CD14-positive monocyte (primary cell): ENCODE measurements around the gene ZNF124. TPM values are rescaled to one million over a fixed set of nuclear protein-coding genes. Genes with fewer than 3 reads are reported as not detected.

Experiments
- DNase-seq, 3 donors: peaks; one replicate each; pipeline ENCODE4 v3.0.0-alpha.2; 2011 to 2022
- H2AFZ ChIP-seq: 2 replicates; pipeline ENCODE4 v1.6.0; 2012; ENCODE audit warnings: mild to moderate bottlenecking, low read depth, low read length, inconsistent platforms; ENCODE audit not compliant: insufficient read depth, poor library complexity, severe bottlenecking
- H3K27ac ChIP-seq, 2 donors: 1 replicate in 1 of 2; 2 replicates in 1 of 2; pipeline ENCODE4 v1.5.1; 2012 to 2013; ENCODE audit warnings: low read length in 2 of 2, control low read depth in 1 of 2, inconsistent platforms in 1 of 2, low read depth in 1 of 2, mild to moderate bottlenecking in 1 of 2
- H3K27me3 ChIP-seq, 2 donors: one replicate each; pipeline versions ENCODE4 v1.6.0 to v1.6.1; 2011 to 2013; ENCODE audit warnings: low read length in 2 of 2; ENCODE audit not compliant: control insufficient read depth in 2 of 2, insufficient read depth in 2 of 2
- H3K36me3 ChIP-seq, 2 donors: replicated peaks in 1 of 2; 1 replicate in 1 of 2; 2 replicates in 1 of 2; pipeline versions ENCODE4 v1.5.1 to v1.6.1; 2012 to 2013; ENCODE audit warnings: low read length in 2 of 2, control low read depth in 1 of 2, inconsistent platforms in 1 of 2, mild to moderate bottlenecking in 1 of 2; ENCODE audit not compliant: insufficient read depth in 2 of 2, control insufficient read depth in 1 of 2
- H3K4me1 ChIP-seq, 2 donors: 1 replicate in 1 of 2; 2 replicates in 1 of 2; pipeline versions ENCODE4 v1.5.1 to v1.6.1; 2012 to 2013; ENCODE audit warnings: low read length in 2 of 2, control low read depth in 1 of 2, inconsistent platforms in 1 of 2, mild to moderate bottlenecking in 1 of 2, moderate library complexity in 1 of 2; ENCODE audit not compliant: insufficient read depth in 2 of 2, control insufficient read depth in 1 of 2
- H3K4me2 ChIP-seq: replicated peaks from 2 replicates; pipeline ENCODE3; 2012; ENCODE audit warnings: low read length, moderate library complexity, mild to moderate bottlenecking; ENCODE audit not compliant: poor library complexity, severe bottlenecking; ENCODE audit errors: extremely low read depth
- H3K4me3 ChIP-seq, 3 experiments: fragments of 200-600 bp in 1 of 3; sonication (generic) in 1 of 3; replicated peaks in 1 of 3; 1 replicate in 2 of 3; 2 replicates in 1 of 3; pipeline ENCODE4 v1.5.1; 2011 to 2013; ENCODE audit warnings: low read length in 3 of 3, mild to moderate bottlenecking in 3 of 3, control low read depth in 2 of 3, low read depth in 2 of 3, inconsistent platforms in 1 of 3, moderate library complexity in 1 of 3
- H3K79me2 ChIP-seq: 2 replicates; pipeline ENCODE4 v1.6.0; 2012; ENCODE audit warnings: mild to moderate bottlenecking, control low read depth, inconsistent platforms, low read length, moderate library complexity; ENCODE audit not compliant: insufficient read depth
- H3K9ac ChIP-seq: 2 replicates; pipeline ENCODE4 v1.6.0; 2017; ENCODE audit warnings: low read length, mild to moderate bottlenecking; ENCODE audit not compliant: insufficient read depth, poor library complexity, severe bottlenecking
- H3K9me3 ChIP-seq, 2 donors: replicated peaks in 1 of 2; 1 replicate in 1 of 2; 2 replicates in 1 of 2; pipeline versions ENCODE4 v1.5.1 to v1.6.1; 2012 to 2013; ENCODE audit warnings: low read length in 2 of 2, control low read depth in 1 of 2; ENCODE audit not compliant: control insufficient read depth in 1 of 2, insufficient read depth in 1 of 2
- H4K20me1 ChIP-seq: 2 replicates; pipeline ENCODE4 v1.6.0; 2012; ENCODE audit warnings: mild to moderate bottlenecking, low read length, control low read depth, moderate library complexity; ENCODE audit not compliant: insufficient read depth
- H3K27ac Mint-ChIP-seq, 7 donors: one replicate each; pipeline ENCODE4 v1.8.0; 2020; ENCODE audit warnings: mild to moderate bottlenecking in 7 of 7, mixed read lengths in 7 of 7, moderate library complexity in 6 of 7, inconsistent platforms in 2 of 7
- H3K27me3 Mint-ChIP-seq, 3 donors: one replicate each; pipeline ENCODE4 v1.8.0; 2021 to 2022; ENCODE audit warnings: low read depth in 3 of 3, mild to moderate bottlenecking in 3 of 3, mixed read lengths in 3 of 3, moderate library complexity in 3 of 3, inconsistent platforms in 1 of 3
- H3K36me3 Mint-ChIP-seq, 2 donors: one replicate each; pipeline ENCODE4 v1.8.0; 2020; ENCODE audit warnings: mixed read lengths in 2 of 2, inconsistent platforms in 1 of 2, mild to moderate bottlenecking in 1 of 2
- H3K4me1 Mint-ChIP-seq: one replicate; pipeline ENCODE4 v1.8.0; 2020; ENCODE audit warnings: mild to moderate bottlenecking, mixed read lengths
- H3K4me3 Mint-ChIP-seq, 2 donors: one replicate each; pipeline ENCODE4 v1.8.0; 2020; ENCODE audit warnings: mild to moderate bottlenecking in 2 of 2, mixed read lengths in 2 of 2, moderate library complexity in 1 of 2
- H3K9me3 Mint-ChIP-seq, 7 donors: one replicate each; pipeline ENCODE4 v1.8.0; 2020 to 2022; ENCODE audit warnings: mixed read lengths in 7 of 7, mild to moderate bottlenecking in 6 of 7, moderate library complexity in 6 of 7, inconsistent platforms in 2 of 7
- WGBS: methylation state at CpG from one replicate; pipeline ENCODE4 v1.1.5; 2013; ENCODE audit warnings: missing lambda C conversion rate; ENCODE audit not compliant: insufficient coverage; 5-methylcytosine and 5-hydroxymethylcytosine counted together
- intact Hi-C, 2 donors: fragments of 100-400 bp; cut with micrococcal nuclease; formaldehyde crosslinking; loops; one replicate each; pipeline versions ENCODE4 v1.15.0 to v1.15.1; 2023
- polyA plus RNA-seq, 3 donors: library from polyadenylated mRNA; depleted of rRNA in 1 of 3; unstranded in 2 of 3; stranded (reverse) in 1 of 3; fragments of 300-500 nt in 2 of 3; fragments of >200 nt in 1 of 3; fragmentation: Illumina TruSeq in 2 of 3; gene quantifications; 1 replicate in 2 of 3; 2 replicates in 1 of 3; pipeline ENCODE4 v1.2.3, GENCODE V29; 2012 to 2021
- TF ChIP-seq, protein P1 (sequence below): fragments of 200-600 bp; IDR thresholded peaks from one replicate; pipeline ENCODE4 v1.8.0; 2022; ENCODE audit warnings: antibody characterized with exemption, mild to moderate bottlenecking

ZNF124 gene
- polyA plus RNA-seq, 3 donors: 2.6 to 5.5 (median 5.2) TPM

DNA sequence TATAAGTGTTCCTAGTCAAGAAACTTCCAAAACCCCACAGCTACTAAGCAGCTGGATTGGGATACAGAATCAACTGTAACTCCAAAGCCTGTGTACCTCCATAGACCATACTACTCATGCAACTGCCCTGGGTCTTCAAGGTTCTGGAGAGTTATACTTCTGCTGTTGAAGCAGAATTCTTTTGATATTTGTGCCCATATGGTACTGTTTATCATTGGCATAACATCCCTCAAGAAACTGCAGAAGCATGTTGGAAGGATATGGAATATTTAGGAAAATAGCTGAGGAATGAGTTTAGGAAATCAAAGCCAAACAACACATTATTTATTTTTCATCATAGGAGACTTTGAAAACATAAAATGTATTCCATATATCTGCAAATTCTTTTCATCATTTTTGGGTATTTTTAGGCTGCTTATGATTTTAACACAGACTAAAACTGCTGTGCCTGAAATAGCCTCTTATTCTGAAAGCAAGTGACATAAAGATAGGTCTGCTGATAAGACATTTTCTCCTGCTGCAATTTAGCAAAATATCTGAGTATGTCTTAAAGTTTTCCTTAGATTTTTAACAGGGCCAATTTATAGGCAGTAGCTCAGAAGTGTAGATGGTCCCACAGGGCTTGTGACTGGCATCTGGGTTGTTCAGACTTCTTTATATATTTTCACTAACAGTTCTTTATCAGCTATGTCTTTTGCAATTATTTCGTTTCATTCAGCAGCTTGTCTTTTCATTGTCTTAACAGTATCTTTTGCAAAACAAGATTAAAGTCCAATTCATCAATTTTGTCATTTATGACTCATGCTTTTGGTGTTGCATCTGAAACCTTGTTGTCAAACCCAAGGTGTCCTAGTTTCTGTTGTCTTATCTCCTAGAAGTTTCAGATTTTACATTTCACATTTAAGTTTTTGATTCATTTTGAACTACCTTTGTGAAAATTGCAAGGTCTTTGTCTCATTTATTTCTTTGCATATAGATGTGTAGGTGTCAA, 41.1 kb upstream of the ZNF124 start:
- H3K4me3 Mint-ChIP-seq: no peak overlapping the region
- no peak overlapping the region for H3K9ac ChIP-seq
- H3K4me2 ChIP-seq: no peak overlapping the region
- H2AFZ ChIP-seq: no peak overlapping the region
- intact Hi-C loops: loop anchor here in 1 of 2 donors (10.0 kb wide), 1 partner anchor 108 kb away; the partner anchor contains the start of gene ZNF669
- TF ChIP-seq, protein P1, sequence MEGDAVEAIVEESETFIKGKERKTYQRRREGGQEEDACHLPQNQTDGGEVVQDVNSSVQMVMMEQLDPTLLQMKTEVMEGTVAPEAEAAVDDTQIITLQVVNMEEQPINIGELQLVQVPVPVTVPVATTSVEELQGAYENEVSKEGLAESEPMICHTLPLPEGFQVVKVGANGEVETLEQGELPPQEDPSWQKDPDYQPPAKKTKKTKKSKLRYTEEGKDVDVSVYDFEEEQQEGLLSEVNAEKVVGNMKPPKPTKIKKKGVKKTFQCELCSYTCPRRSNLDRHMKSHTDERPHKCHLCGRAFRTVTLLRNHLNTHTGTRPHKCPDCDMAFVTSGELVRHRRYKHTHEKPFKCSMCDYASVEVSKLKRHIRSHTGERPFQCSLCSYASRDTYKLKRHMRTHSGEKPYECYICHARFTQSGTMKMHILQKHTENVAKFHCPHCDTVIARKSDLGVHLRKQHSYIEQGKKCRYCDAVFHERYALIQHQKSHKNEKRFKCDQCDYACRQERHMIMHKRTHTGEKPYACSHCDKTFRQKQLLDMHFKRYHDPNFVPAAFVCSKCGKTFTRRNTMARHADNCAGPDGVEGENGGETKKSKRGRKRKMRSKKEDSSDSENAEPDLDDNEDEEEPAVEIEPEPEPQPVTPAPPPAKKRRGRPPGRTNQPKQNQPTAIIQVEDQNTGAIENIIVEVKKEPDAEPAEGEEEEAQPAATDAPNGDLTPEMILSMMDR: no peak
- H3K27me3 ChIP-seq: no peaks in the 10 kb centered on the region
- H3K36me3 Mint-ChIP-seq: peaks cover 5 to 13% of the 10 kb centered on the region in 2 donors
- no peak overlapping the region for H3K27ac Mint-ChIP-seq
- peaks cover 21% of the 10 kb centered on the region for H3K4me1 Mint-ChIP-seq
- H3K27ac ChIP-seq: no peak overlapping the region
- no peaks in the 10 kb centered on the region for H3K27me3 Mint-ChIP-seq
- WGBS: no CpG with 5 or more reads among the region's 1 CpG
- H3K4me3 ChIP-seq: no peak overlapping the region
- DNase-seq: no peak
- H3K36me3 ChIP-seq: peaks cover 2 to 3% of the 10 kb centered on the region in 2 donors
- peaks cover 29% of the 10 kb centered on the region for H3K79me2 ChIP-seq
- peaks cover 0 to 9% (median 5%) of the 10 kb centered on the region in 7 donors for H3K9me3 Mint-ChIP-seq
- peaks cover 2 to 3% of the 10 kb centered on the region in 2 donors for H3K9me3 ChIP-seq
- peaks cover 14% of the 10 kb centered on the region for H4K20me1 ChIP-seq
- H3K4me1 ChIP-seq: peaks cover 17 to 22% of the 10 kb centered on the region in 2 donors

DNA sequence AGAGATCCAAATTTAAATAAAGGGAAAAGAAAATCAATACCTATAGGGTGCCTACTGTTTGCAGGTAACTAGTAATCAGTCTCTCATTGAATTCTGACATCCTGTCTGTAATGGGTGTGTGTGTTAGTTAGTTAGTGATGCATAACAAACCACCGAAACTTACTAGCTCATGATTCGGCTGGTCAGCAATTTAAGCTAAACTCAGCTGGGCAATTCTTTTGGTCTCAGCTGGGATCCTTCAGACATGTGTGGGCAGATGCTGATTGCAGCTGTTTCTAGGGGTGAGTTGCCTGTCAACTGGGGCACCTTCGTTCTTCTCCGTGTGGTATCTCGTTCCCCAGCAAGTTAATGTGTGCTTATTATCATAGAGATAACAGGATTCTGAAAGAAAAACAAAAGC, 40.2 kb upstream of the ZNF124 start:
- H3K9me3 Mint-ChIP-seq: peaks cover 3 to 18% (median 13%) of the 10 kb centered on the region in 7 donors
- H3K4me1 Mint-ChIP-seq: peaks cover 23% of the 10 kb centered on the region
- peaks cover 23% of the 10 kb centered on the region for H4K20me1 ChIP-seq
- no peak overlapping the region for H3K27ac Mint-ChIP-seq
- DNase-seq: no peak
- H3K4me2 ChIP-seq: no peak overlapping the region
- H3K9me3 ChIP-seq: peaks cover 7 to 10% of the 10 kb centered on the region in 2 donors
- intact Hi-C loops: loop anchor here in 1 of 2 donors (10.0 kb wide), 1 partner anchor 107 kb away; the partner anchor contains the start of gene ZNF669
- peaks cover 14 to 23% of the 10 kb centered on the region in 2 donors for H3K36me3 Mint-ChIP-seq
- peaks cover 17 to 22% of the 10 kb centered on the region in 2 donors for H3K4me1 ChIP-seq
- no peak overlapping the region for H3K4me3 Mint-ChIP-seq
- TF ChIP-seq, protein P1: no peak
- H3K27me3 Mint-ChIP-seq: no peaks in the 10 kb centered on the region
- H3K36me3 ChIP-seq: peaks cover 3 to 13% of the 10 kb centered on the region in 2 donors
- H3K9ac ChIP-seq: no peak overlapping the region
- no peaks in the 10 kb centered on the region for H3K27me3 ChIP-seq
- no peak overlapping the region for H2AFZ ChIP-seq
- 90% methylated on average over 5 of the region's 5 CpGs for WGBS
- H3K79me2 ChIP-seq: peaks cover 38% of the 10 kb centered on the region
- no peak overlapping the region for H3K4me3 ChIP-seq
- no peak overlapping the region for H3K27ac ChIP-seq
